ENCODE results near the gene EIF2AK3.
A peak's percentile ranks its signal among the peaks of the same experiment; 100 is the strongest.
"Not testable (repeated sequence)": the region's sequence is repeated elsewhere in the genome, so short reads cannot be mapped to it uniquely, and the experiment has no call there.

Gene EIF2AK3

DNA sequence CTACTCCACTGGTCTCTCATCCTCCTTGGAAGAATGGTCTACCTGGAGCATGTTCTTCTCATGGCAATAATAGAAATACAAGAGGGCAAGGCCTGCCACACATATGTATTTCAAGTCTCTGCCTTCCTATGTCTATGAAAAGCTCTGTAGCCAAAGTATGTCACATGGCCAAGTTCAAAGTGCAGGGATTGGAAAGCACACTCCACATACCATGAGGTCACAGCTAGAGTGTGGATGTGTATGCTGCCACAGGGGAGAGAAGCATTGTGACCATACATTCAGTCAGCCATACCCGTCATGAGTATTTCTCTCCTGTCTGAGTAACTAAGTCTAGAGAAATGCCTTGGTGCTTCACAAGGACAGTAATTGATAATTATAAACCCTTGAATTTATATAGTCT lies 8.8 kb upstream of the EIF2AK3 start:
- DNase-seq (ENCODE audit: low read depth in 2 of 2): no peak

DNA sequence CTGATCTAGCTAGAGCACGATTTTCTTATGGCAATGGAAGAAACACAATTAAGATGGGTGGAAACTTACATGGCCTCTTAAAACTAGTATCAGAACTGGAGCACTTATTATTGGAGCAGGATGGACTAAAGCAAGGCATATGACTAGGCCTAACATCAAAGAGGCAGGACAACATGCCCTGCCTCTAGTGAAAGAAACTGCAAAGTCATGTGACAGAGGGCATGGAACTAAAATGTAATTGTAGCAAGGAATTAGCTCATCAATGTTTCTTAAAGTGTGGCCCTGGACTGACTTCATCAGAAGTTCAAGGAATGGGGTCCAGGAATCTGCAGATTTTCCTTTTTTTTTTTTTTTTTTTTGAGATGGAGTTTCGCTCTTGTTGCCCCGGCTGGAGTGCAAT lies 5.3 kb upstream of the EIF2AK3 start:
- no peak for DNase-seq (ENCODE audit: low read depth in 2 of 2)

DNA sequence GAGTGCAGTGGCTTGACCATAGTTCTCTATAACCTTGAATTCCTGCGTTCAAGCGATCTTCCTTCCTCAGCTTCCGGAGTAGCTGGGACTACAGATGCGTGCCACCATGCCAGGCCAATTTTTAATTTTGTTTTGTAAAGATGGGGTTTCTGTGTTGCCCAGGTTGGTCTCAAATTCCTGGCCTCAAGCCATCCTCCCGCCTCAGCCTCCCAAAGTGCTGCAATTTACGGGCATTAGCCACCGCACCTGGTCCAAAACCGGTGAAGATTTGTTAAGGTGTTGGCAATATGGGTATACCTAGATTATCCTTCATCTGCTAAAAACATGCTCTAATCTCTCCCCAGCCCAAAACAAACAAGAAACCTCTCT lies 1.3 kb upstream of the EIF2AK3 start:
- DNase-seq (ENCODE audit: low read depth in 2 of 2): no peak

DNA sequence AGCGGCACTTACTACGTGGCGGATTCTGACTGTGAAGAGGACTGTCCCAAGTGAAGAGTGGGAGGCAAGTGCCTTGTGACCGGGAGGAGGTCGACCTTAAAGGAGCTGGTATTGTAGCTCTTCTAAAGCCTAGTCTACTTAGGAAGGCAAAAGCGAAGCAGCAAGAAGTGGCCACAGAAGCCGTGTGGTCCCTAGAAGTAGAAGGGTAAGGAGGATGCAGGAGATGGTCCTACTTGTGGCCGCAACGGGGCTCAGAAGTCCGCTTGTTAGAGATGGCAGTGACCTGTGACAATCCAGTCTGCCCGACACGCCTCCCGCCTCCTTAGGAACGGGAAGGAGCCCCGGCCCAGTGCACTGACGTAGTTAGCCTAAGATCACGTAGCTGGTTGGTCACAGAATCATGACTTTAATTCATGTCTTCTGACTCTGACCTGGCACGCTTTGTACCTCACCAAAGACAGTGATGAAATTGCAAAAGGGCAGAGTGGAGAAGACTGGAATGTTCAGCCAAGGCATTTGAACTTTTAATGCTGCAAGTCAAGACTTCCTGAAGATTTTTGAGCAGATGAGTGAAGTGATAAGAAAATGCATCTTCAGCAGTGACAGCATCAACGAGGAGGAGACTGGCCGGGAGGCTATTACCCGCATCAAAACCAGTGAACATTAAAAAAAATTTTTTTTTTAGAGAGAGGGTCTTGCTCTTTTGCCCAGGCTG lies 749 bp upstream of the EIF2AK3 start:
- peak; percentile 80 to 81 for DNase-seq (ENCODE audit: low read depth in 2 of 2)

DNA sequence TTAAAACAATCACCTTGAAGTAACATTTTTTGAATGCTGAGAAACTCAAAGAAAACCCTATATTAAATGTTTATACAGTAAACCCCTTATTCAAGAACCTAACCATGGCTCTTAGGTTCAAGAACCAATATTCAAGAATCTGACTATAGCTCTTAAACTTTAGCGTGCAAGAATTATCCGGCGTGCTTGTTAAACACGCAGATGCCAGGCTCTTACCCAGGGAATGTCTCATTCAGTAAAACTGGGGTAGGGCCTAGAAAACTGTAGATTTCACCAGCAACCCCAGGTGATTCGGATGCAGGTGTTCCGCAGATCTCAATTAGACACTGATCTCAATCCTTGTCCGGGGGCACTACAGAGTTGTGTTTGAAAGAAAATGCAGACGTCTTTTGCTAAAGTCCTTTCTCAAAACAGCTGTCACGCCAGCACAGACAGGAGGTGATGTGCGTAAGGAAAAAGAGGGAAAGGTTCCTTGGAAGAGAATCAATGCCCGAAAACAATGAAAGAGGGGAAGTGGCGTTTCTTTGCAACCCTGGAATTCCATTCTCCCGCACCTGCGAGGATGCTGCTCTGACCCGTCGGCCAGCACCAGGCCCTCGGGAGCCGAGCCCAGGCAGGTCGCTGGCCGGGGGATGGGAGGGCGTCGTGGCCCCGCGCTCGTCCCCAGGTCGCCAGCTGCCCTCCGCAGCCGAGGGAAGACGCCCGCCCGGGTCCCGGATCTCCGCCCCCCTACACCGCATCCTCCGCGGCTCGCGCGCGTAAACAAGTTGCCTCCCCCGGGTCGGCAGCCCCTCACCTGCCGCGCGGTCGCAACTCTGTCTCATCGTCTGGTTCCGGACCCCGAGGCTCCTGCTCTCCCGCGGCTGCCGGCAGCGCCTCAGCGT lies 851 bp downstream of the EIF2AK3 start:
- peak; percentile 10 to 25 for DNase-seq (ENCODE audit: low read depth in 2 of 2)

DNA sequence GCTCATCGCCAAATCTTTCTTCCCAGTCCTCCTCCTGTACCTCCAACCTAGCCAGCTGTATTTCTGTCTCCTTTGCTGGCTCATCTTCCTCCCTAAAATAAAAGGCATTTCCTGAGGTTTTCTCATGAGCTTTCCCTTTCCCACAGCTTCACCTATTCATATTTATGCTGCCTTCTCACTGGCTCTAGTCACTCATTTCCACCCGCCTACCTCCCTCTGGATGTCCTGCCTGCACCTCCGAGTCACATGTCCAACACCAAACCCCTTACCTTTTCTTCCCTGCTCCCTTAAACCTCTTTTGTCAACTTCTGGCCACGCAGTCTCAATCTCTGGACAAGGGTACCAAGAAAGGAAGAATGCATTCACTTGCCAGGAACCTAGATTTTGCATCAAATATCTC lies 2.8 kb downstream of the EIF2AK3 start:
- no peak for DNase-seq (ENCODE audit: low read depth in 2 of 2)

DNA sequence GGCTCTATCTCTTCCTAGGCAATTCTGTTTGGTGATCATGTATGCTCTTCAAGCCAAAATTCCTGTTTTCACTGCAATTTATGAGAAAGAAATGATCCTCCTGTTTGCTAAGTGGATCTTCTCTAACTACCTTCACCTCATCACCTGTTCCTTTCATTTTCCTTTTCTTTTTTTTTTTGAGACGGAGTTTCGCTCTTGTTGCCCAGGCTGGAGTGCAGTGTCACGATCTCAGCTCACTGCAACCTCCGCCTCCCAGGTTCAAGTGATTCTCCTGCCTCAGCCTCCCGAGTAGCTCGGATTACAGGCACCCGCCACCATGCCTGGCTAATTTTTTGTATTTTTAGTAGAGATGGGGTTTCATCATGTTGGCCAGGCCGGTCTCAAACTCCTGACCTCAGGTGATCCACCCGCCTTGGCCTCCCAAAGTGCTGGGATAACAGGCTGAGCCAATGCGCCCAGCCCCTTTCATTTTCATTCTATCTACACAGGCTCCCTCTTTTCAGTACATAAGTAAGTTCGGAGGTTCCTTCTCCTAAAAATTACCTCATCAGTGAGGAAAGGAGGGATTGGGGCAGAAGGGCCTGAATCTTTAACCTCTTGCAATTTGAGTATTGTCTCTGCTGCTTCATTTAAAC lies 3.3 kb downstream of the EIF2AK3 start:
- DNase-seq (ENCODE audit: low read depth in 2 of 2): not testable (repeated sequence)

DNA sequence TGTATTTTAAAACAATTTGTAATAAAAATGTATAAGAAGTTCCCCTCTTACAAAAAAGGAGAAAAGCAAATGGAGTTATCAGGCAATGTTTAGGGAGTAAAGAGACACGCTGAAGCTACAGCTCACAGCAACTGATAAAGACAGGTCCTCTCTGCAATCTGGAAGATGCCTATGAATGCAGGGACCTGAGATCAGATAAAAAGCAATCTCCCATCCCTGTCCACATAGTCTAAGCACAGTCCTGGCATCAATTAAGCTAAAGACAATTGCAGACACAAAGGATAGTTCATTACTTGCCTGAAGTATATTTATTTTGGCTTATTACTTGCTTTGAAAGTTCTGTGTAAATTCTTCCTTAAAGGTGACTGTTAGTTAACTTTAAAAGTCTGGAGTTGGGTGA lies 5.0 kb downstream of the EIF2AK3 start:
- DNase-seq (ENCODE audit: low read depth in 2 of 2): no peak

DNA sequence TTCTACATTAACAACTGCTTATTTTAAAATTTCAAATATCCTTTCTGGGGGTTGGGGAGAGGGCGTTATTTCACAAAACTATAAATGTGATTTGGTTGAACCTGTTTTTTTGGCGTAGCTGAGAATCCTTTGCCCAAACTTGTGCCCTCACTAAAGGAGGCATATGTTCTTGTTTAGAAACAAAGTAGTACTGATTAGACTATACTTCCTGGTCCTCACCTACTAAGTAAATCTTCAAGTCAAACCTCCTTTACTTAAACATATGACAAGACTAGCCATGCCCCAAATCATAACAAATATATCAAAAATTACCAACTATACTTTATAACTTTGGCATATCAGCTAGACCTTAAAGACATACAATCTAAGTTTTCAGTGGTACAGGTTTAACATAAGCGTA lies 5.8 kb downstream of the EIF2AK3 start:
- DNase-seq (ENCODE audit: low read depth in 2 of 2): no peak

DNA sequence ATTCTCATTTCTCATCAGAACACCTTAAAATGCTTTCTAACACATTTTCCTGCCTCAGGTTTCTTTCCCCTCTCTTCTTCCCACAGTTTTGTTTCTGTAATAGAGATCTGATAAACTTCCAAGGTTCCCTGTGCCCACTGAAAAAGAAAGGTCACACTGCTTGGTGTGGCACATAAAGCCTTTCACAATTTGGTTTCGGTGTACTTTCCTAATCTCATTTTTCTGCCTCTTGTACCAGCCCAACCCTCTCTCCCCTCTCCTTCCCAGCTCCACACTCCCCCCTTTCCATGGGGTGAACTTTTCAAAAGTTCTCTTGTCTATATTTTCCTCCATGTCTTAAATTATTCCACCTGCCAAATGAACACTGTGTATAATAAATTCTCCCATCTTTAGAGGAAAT lies 7.2 kb downstream of the EIF2AK3 start:
- no peak for DNase-seq (ENCODE audit: low read depth in 2 of 2)

DNA sequence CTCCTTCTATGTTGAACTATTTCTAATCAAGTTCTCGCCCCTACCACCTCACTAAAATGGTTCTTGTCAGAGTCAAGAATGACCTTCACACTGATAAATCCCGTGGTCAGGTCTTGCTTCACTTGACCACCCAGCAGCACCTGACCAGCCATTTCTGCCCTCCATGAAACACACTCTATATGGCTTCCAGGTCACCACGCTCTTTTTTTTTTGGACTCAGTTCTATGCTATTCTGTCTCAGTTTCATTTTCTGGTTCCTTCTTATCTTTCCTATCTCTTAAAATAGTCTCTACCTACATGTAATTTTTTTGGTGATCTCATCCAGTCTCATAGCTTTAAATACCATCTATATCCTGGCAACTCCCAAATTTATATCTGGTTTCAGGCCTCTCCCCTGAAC lies 11.4 kb downstream of the EIF2AK3 start:
- DNase-seq (ENCODE audit: low read depth in 2 of 2): no peak

DNA sequence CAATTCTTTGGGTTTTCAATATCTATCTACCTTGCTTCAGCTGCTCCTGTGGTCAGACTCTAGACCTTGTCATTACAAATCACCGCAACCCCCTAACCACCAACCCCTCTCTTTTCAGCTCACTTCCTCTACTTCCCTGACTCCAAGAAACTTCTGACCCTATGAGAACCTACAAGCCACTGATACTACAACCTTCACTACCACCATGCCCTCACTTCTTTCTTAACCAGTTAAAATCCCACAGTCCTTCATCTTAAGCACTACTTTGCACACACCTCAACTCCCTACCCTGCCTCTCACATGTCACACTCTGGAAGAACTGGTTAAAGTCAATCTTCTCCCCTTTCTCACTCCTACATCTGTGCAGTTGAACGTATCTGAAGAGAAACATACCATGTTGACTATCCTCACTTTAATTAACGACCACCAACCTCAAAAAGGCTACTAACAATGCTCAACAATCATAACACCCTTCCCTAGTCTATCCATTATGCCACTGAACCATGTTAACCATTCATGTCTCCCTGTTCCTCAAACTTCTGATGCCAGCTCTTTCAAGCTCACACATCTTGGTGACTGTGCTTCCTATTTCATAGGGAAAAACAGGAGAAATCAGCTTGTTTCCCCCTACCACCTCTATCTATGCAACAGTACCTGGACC lies 12.6 kb downstream of the EIF2AK3 start:
- no peak for DNase-seq (ENCODE audit: low read depth in 2 of 2)

DNA sequence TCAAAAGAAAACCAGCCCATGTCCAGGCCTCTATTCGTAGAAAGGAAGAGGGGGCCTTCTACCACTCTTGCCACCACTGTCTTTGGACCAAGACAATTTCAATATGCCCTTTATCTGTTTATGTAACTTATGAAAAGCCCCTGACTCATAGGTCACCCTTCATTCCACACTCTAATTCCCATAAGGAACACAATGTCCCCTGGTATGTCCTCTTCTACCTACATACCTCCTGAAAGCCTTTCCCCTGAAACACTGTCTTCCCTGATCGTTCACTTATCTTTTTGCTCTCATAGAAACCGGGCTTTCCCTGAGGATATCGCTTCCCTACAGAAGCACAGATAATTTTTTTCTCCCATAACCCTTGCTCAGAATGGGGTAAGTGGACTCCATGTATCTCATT lies 13.3 kb downstream of the EIF2AK3 start:
- DNase-seq (ENCODE audit: low read depth in 2 of 2): no peak

DNA sequence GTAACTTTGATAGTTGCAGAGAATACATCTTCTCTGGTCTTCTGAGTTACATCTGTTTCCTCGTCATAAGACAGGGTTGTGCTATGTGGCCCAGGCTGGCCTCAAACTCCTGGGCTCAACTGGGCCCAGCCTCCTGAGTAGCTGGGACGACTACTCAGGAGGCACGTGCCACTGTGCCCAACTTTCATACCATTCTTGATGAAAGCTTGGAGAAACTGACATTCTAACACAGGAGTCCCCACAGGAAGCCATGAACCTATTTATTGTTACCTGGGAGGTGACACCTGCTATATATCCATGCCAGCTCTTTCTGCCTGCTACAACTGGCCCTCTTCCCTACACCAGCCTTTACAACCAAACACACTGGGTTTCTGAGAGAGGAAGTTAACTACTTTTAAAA lies 19.1 kb downstream of the EIF2AK3 start:
- DNase-seq (ENCODE audit: low read depth in 2 of 2): no peak

DNA sequence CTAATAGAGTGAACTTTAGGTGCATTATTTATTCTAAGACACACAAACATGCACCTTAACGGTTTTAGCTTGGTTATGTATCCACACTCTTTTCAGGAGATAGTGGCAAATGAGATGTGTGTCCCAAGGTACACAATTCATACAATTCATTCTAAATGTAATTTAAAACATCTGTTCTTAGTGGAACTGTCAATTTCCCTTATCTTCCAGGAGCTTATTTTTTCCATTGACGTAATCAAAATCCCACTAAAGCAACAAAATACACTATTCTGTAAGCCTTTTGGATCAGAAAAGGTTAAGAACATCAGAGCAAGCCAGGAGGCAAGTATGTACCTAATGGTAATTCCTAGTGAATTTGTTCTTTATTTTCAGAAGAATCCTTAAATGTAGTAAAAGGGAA lies 19.8 kb downstream of the EIF2AK3 start:
- no peak for DNase-seq (ENCODE audit: low read depth in 2 of 2)

DNA sequence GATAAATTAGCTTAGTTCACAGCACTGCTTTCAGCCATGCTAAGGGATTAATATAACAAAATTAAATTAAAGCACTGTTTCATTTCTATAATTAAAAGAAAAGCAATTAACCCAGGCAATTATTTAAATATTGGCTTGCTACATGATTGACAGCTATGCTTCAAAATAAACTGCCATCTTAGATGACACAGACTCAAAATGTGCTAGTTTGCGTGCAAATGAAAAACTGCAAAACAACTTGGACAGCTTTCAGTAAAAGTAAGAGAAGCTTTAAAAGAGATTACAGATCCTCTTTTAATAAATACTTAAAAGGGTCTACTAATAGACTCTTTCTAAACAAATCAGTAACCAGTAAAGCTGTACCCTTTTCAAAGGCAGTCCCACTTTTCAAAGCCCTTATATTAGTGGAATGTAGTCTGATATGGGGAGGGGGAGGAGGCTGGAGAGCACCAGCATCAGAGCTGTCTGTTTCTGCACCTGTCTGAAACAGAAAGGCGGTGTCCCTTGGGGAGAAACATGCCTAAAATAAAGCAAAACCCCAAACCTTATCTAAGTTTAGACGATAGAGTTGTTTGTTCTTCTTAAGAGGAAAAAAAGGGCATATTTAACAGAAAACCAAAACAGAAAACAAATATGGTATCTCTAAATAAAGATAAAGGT lies 20.8 kb downstream of the EIF2AK3 start:
- DNase-seq (ENCODE audit: low read depth in 2 of 2): no peak

DNA sequence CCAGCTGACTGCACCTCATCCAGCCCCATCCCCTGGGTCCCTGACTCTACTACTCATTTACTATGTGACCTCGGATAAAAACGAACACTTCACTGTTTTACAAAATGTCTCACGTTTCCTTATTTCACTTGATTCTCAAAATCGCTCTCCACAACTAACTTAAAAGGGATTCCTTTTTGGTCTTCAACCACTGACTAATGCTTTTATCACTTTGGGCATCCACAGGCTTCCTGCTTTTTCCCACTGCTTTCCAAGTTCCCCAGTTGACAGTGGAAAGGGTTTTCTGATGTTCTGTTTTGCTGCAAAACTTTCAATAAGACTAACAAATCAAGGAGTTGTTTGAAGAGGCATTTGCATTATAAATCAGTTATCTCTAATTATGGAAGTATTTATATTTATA lies 24.1 kb downstream of the EIF2AK3 start:
- no peak for DNase-seq (ENCODE audit: low read depth in 2 of 2)

DNA sequence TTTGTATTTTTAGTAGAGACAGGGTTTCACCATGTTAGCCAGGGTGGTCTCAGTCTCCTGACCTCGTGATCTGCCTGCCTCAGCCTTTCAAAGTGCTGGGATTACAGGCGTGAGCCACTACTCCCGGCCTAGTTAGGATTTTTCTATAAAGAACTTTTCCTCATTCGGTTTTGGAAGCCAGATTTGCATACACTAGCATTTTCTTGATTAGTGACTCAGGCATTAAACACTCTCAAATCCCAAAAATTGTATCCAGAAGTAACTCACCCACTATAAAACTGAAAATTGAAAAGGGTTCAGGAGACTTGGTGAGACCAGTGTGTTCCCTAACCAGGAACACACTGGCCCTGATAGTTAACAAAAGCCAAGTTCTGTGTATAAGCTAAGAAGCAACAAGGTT lies 25.2 kb downstream of the EIF2AK3 start:
- no peak for DNase-seq (ENCODE audit: low read depth in 2 of 2)

DNA sequence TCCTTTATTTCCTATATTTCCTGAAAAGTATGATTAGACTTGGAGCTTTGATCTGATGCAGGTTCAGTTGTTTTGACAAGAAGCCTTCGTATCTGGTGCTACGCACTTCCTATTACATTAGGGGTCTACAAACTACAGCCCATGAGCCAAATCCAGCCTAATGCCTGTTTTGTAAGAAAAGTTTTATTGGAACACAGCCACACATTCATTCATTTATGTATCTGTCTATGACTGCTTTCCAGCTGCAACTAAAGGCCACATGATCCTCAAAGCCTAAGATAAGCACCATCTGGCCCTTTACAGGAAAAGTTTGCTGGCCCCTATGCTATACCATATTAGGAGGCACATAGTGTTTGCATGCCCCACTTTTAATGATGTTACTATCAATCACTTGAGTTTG lies 26.0 kb downstream of the EIF2AK3 start:
- no peak for DNase-seq (ENCODE audit: low read depth in 2 of 2)

DNA sequence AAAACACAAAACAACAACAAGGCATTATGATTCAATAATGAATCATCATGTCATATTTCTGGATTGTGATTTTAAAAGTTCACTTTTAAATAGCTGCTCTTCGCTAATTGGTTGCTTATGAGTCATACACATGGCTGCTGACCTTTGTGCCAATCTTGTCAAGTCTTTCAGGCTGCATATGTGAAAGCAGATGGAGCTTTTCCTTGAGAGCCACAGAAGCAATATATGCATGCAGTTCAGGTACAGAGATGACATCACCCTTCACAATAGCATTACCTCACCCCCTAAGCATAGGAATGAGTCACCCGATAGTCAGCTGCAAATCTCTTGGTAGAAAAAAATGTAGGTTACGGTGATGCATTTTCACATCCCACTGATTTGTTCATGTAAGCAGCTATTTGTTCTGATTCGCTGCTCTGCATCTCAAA lies 27.2 kb downstream of the EIF2AK3 start:
- DNase-seq (ENCODE audit: low read depth in 2 of 2): peak; percentile 35 to 37

DNA sequence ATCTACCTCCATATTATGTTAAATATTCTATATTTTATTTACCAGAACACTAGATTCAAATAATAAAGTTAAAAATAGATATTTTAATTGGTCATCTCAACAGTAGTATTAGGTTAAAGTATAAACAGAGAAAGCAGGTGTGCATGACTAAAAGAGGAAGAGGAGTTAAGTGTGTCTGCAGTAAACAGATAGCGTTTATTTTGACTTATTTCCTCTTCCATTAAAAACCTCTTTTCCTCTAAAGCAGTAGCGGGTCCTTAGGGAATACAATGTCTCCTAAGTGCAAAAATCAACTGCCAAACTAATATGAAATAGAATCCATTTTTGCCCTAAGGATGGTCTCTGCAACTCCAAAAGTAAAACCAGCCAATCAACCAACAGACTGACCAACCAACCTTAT lies 27.7 kb downstream of the EIF2AK3 start:
- DNase-seq (ENCODE audit: low read depth in 2 of 2): no peak

DNA sequence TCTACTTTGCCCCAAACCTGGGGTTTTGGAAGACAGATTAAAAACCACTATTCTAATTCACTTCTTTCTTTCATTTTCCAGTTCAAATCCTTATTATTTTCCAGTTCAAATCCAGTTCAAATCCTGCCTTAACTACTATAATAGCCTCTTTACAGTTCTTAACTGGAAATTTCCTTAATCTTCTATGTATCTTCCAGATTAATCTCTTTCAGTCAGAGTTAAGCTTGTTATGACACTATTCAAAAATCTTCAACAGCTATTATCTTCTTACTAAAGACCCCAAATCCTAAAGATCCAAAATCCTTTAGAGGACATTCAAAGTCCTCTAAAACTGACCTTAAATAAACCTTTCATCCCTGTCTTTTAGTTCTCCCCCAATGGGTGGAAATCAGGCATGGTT lies 30.1 kb downstream of the EIF2AK3 start:
- no peak for DNase-seq (ENCODE audit: low read depth in 2 of 2)
